HUES64 (cell line): ENCODE measurements around the gene PEAK3.
A peak's percentile ranks its signal among the peaks of the same experiment; 100 is the strongest.

Experiments used
- H3K27ac ChIP-seq: 2 replicates; pipeline ENCODE4 v1.7.0; 2013; ENCODE audit warnings: low read depth, low read length, inconsistent platforms
- H3K27me3 ChIP-seq: 2 replicates; pipeline ENCODE4 v1.6.1; 2013; ENCODE audit warnings: mild to moderate bottlenecking, low read length; ENCODE audit not compliant: insufficient read depth
- H3K36me3 ChIP-seq: 2 replicates; pipeline ENCODE4 v1.6.1; 2013; ENCODE audit warnings: mild to moderate bottlenecking, low read length; ENCODE audit not compliant: insufficient read depth
- H3K4me1 ChIP-seq: 2 replicates; pipeline ENCODE4 v1.6.1; 2013; ENCODE audit warnings: mild to moderate bottlenecking, low read length, moderate library complexity; ENCODE audit not compliant: insufficient read depth
- H3K4me3 ChIP-seq: 2 replicates; pipeline ENCODE4 v1.5.1; 2013; ENCODE audit warnings: mild to moderate bottlenecking, low read length, moderate library complexity
- H3K9ac ChIP-seq: 2 replicates; pipeline ENCODE4 v1.6.1; 2013; ENCODE audit warnings: mild to moderate bottlenecking, low read depth, low read length
- H3K9me3 ChIP-seq: 2 replicates; pipeline ENCODE4 v1.6.1; 2013; ENCODE audit warnings: low read depth, low read length; ENCODE audit not compliant: insufficient read depth
- WGBS: fragments of 150-250, 120-280 bp; methylation state at CpG from one replicate; pipeline ENCODE4 v1.1.7; 2013; ENCODE audit warnings: missing lambda C conversion rate; 5-methylcytosine and 5-hydroxymethylcytosine counted together

The PEAK3 gene

DNA sequence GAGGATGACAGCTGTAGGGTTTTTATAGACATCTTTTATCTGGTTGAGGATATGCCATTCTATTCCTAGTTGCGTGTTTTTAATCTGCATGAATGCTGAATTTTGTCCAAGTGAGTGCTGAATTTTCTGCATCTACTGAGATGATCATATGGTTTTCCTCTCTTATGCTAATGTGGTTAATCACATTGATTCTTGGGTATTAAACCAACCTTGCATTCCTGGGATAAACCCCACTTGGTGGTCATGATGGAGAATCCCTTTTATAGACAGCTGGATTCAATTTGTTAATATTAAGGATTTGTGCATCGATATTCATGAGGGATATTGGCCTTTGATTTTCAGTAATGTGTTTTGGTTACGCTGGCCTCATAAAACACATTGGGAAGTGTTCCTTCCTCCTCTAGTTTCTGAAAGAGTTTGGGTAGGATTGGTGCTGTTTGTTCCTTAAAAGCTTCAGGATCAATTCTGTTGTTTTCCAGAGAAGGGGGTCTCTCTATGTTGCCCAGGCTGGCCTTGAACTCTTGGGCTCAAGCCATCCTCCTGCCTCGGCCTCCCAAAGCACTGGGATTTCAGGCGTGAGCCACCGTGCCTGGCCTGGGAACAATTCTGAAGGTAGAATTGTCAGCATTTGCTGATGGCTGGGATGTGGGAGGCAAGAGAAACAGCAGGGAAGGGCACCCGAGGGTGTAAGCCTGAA lies 33.3 kb upstream of the PEAK3 start:
- no peak overlapping the region for H3K27ac ChIP-seq
- peaks cover 5% of the 10 kb centered on the region; the same call in 1 of the 2 replicates for H3K9me3 ChIP-seq
- H3K36me3 ChIP-seq: no peaks in the 10 kb centered on the region
- no peak overlapping the region for H3K9ac ChIP-seq
- 89% methylated on average over 7 of the region's 7 CpGs for WGBS
- H3K27me3 ChIP-seq: no peaks in the 10 kb centered on the region
- H3K4me3 ChIP-seq: no peak overlapping the region
- H3K4me1 ChIP-seq: no peaks in the 10 kb centered on the region

DNA sequence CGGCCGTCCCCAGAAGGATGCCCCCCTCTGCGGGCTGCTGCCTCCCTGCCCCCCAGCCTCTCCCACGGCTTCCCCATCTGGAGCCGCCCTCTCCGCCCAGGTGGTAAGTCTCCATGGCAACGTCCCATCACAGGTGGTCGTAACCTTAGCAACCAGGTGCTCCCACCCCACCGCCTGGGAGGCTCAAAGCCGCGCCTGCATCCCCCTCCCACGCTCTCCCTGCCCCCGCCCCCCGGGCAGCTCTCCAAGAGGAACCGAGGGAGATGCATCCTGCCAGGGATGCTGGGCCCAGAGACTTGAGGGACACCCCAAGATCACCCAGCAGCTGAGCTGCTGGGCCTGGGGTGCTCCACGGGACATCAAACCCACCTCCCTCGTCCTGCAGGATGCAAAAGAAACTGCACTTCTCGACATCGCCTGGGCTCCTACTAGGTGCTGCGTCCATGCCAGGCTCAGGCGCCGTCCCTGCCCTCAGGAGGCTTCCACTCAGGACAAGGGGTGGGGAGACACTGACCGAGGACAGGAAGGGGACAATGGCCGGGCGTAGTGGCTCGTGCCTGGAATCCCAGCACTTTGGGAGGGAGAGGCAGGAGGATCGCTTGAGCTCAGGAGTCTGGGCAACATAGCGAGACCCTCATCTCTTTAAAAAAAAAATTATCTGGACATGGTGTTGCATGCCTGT lies 31.0 kb upstream of the PEAK3 start:
- 59% methylated on average over 28 of the region's 28 CpGs for WGBS
- H3K4me3 ChIP-seq: no peak overlapping the region
- H3K36me3 ChIP-seq: no peaks in the 10 kb centered on the region
- H3K9me3 ChIP-seq: peaks cover 5% of the 10 kb centered on the region; the same call in 1 of the 2 replicates
- H3K4me1 ChIP-seq: no peaks in the 10 kb centered on the region
- H3K27ac ChIP-seq: no peak overlapping the region
- H3K9ac ChIP-seq: no peak overlapping the region
- peaks cover 10% of the 10 kb centered on the region for H3K27me3 ChIP-seq

DNA sequence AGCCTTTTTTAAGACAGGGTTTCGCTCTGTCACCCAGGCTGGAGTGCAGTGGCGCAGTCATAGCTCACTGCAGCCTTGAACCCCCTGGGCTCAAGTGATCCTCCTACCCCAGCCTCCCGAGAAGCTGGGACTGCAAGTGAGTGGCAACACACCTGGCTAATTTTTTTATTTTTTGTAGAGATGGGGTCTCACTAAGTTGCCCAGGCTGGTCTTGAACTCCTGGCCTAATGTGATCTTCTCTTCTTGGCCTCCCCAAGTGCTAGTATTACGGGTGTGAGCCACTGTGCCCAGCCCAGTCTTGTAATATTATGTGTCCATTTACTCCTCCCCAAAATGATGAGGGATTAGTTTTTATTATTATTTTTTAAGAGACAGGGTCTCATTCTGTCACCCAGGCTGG lies 29.1 kb upstream of the PEAK3 start:
- Histone ChIP-seq H3K9me3 (peaks cover 5% of the 10 kb centered on the region; the same call in 1 of the 2 replicates), H3K27ac (no peak overlapping the region), H3K4me1 (no peaks in the 10 kb centered on the region), H3K36me3 (no peaks in the 10 kb centered on the region), H3K9ac (no peak overlapping the region), H3K27me3 (peaks cover 26% of the 10 kb centered on the region), H3K4me3 (no peak overlapping the region)
- WGBS: 94% methylated on average over 4 of the region's 4 CpGs

DNA sequence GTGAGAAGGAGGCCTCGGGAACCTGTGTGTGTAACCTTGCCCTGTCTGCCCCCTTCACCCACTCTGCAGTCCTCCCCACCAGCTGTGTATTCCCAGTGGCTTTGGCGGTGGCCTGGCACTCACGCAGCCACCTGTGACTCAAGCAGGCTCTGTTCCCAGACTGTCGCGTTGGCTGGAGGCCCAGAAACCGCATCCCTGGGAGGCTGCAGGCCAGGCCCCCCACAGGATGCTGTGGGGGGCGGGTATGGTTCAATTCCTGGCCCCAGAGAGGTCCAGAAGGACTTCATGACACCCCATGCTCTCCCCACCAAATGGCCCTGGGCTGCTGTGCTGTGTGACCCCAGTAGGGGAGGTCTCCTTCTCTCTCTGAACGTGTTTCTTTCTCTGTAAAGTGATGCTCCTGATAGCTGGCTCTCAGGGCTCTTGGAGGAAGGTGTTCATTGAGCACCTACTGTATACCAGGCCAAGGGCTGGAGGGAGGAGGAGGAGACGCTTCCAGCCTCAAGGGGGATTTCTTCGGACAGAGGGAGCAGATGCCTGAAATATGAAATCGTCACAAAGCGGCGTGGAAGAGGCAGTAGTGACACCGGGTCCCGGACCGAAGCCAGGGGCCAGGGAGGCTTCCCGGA lies 27.9 kb upstream of the PEAK3 start:
- H3K27ac ChIP-seq: no peak overlapping the region
- H3K4me1 ChIP-seq: no peaks in the 10 kb centered on the region
- WGBS: 82% methylated on average over 17 of the region's 17 CpGs
- peaks cover 26% of the 10 kb centered on the region for H3K27me3 ChIP-seq
- no peak overlapping the region for H3K4me3 ChIP-seq
- H3K36me3 ChIP-seq: no peaks in the 10 kb centered on the region
- peaks cover 1% of the 10 kb centered on the region; the same call in 1 of the 2 replicates for H3K9me3 ChIP-seq
- H3K9ac ChIP-seq: no peak overlapping the region

DNA sequence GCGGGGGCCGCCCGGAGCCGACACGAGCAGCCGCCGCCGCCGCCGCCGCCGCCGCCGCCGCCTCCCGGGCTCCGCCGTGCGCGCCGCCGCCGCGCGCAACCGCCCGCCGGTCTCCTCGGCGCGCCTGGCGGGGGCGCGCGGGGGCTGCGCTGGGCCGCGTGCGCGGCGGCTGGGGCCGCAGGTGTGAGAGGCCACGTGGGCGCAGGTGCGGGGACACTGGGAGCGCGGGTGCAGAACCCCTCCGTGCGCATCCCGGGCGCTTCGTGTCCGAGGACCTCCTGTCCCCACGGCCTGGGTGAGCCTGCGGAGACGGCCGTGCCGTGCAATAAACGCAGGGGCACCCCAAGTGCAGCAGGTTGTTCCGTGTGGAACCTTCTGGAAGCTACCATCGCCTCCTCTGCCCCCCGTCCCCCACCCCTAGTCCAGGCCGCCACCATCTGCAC lies 26.2 kb upstream of the PEAK3 start, which contains the start of gene LINGO3:
TSS of gene LINGO3 (minus strand) at position 41 of the 443 bp plus-strand sequence. CDS start 16,378 bp downstream, outside the sequence.
- Histone ChIP-seq H3K27me3 (peaks cover 30% of the 10 kb centered on the region), H3K4me3 (peak within 1 kb of the TSS; percentile 45), H3K36me3 (no peaks in the 10 kb centered on the region), H3K27ac (no peak within 1 kb of the TSS), H3K4me1 (no peaks in the 10 kb centered on the region), H3K9ac (peak within 1 kb of the TSS; percentile 34; the same call in 1 of the 2 replicates), H3K9me3 (no peaks in the 10 kb centered on the region)
- WGBS: 13% methylated on average over 63 of the region's 63 CpGs

DNA sequence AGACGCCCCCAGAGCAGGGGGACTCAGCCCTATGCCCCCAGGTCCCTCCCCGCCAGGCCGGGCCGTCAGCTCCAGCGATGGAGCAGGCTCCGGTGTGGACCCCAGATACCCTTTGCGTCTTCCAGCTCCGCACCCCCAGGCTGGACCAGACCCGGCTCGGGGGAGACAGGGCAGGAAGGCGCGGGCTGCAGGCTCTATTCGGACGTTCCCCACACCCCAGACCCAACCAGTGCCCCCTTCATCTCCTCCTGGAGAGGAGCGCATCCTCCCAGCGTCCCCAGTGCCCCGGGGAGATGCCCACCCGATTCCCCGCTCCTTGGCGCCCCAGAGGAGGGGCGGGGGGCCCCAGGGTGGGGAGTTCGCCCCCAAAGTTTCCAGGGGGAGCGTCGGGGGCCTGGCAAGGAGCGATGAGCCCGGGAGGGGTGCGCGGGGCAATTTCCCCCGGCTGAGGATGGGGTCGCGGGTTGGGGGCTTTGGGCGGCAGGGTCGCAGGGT lies 25.6 kb upstream of the PEAK3 start:
- no peaks in the 10 kb centered on the region for H3K4me1 ChIP-seq
- 66% methylated on average over 33 of the region's 33 CpGs for WGBS
- H3K27ac ChIP-seq: no peak overlapping the region
- H3K36me3 ChIP-seq: no peaks in the 10 kb centered on the region
- peak overlapping the region; percentile 39 for H3K4me3 ChIP-seq
- peaks cover 36% of the 10 kb centered on the region for H3K27me3 ChIP-seq
- no peak overlapping the region for H3K9ac ChIP-seq
- no peaks in the 10 kb centered on the region for H3K9me3 ChIP-seq

DNA sequence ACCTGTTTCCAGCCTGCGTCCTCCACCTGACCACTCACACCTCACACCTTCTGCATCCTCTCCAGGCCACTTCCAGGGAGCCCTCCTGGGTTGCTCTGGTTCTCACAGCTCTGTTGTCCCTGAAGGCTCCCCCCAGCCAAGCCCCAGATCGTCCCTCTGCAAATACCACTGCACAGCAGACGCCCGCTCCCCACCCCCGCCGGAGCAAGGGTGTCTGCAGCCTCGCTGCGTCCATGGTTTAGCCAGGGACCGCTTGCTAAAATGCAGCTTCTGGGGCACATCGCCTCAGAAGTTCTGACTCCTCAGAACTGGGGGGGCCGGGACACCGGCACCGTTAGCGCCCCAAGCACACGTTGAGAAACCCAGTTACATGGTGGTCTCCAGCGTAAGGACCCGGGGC lies 25.0 kb upstream of the PEAK3 start:
- WGBS: 84% methylated on average over 17 of the region's 17 CpGs
- Histone ChIP-seq H3K4me3 (no peak overlapping the region), H3K4me1 (no peaks in the 10 kb centered on the region)

DNA sequence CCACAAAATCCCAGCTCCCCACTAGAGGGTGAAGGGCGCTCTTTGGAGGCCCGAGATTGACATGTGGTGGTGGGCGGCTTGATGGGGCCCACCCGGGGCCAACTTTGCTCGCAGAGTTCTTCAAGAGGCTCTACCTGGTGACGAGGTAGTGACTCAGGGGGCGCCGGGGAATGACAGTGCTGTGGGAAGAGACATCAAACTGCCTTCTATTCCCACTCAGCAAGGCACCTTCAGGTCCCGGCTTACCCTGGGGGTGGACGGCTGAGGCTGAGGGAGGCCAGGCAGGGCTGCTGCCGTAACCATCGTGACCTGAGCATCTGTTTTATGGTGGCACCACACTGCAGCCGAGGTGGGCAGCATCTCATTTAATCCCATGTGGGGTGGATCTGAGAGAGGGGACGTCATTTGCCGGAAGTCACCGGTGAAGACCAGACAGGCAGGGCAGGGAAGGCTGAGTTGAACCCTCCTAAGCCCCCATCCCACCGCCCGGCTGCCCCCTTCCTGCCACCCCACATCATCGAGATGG lies 24.4 kb upstream of the PEAK3 start:
- Histone ChIP-seq H3K27ac (no peak overlapping the region), H3K27me3 (peaks cover 44% of the 10 kb centered on the region), H3K36me3 (no peaks in the 10 kb centered on the region), H3K9ac (no peak overlapping the region), H3K9me3 (no peaks in the 10 kb centered on the region), H3K4me1 (no peaks in the 10 kb centered on the region), H3K4me3 (no peak overlapping the region)
- WGBS: 83% methylated on average over 19 of the region's 19 CpGs

More for the DNA sequence above, 25.0 kb upstream of the PEAK3 start:
- Histone ChIP-seq H3K27me3 (peaks cover 42% of the 10 kb centered on the region), H3K9me3 (no peaks in the 10 kb centered on the region), H3K27ac (no peak overlapping the region), H3K9ac (no peak overlapping the region), H3K36me3 (no peaks in the 10 kb centered on the region)

DNA sequence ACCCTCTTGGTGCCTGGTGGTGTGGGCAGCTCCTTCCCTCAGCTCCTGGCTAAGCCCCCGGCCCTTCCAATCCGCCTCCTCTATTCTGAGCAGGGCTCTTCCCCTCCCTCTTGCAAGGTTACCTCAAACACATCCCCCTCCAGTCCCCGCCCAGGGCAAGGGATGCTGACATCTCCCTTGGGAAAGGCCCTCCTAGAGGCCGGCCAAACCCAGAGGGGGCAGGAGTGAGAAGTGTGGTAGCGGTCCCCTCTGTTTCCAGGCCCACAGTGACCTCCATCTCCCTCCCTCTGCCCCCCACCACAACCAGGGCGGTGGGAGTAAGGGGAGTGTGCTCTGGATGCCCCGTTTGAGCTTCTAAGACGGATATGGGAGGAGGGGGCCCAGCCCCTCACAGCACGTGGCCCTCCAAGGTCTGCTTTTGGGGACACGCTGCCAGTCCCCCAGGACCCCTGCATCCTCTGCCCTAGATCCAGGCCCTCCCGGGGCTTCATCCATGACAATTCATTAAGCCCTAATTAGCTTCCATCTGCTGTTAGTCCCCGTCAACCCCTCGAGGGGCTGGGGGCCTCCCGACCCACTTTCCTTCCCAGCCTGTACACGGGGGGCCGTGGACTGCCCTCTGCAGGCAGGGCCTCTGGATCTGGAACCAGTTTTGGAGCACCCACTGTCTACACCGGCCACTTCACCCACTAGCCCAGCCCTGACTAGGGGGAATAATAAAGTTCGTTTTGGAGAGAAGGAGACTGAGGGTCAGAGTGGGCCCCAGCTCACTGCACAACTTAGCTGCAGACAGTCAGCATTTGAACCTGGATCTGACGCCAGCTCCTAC lies 23.7 kb upstream of the PEAK3 start:
- 74% methylated on average over 14 of the region's 19 CpGs for WGBS
- Histone ChIP-seq H3K27me3 (peaks cover 46% of the 10 kb centered on the region), H3K4me1 (no peaks in the 10 kb centered on the region), H3K9ac (no peak overlapping the region), H3K9me3 (no peaks in the 10 kb centered on the region), H3K27ac (no peak overlapping the region), H3K36me3 (no peaks in the 10 kb centered on the region), H3K4me3 (no peak overlapping the region)

DNA sequence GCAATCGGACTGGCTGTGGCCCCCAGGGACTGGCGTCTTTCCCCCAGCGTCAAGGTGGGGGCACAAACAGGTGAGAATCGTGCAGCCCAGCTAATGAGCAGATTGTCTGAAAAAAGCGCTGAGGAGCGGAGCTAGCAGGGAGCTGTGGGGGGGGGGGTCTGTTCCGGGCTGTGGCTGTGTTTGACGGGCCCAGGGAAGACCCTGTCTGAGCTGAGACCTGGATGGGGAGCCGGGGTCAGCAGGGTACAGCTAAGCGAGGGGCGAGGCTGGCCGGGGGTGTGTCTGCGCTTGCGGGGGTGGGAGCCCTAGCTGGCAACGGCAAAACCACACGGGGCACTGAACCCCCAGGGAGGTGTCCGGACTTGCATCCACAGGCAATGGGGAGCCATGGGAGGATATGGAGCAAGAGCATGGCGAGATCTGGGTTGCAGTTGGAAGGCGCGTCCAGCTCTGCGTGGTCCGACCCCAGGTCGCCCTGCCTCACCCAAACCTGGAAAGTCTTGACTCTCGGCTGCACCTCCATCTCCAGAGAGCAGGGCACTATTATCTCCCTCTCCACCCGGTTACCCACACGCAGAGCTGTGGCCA lies 21.3 kb upstream of the PEAK3 start:
- Histone ChIP-seq H3K27ac (no peak overlapping the region), H3K27me3 (peaks cover 39% of the 10 kb centered on the region), H3K9me3 (no peaks in the 10 kb centered on the region), H3K36me3 (no peaks in the 10 kb centered on the region), H3K4me3 (no peak overlapping the region), H3K4me1 (no peaks in the 10 kb centered on the region), H3K9ac (no peak overlapping the region)
- WGBS: 86% methylated on average over 26 of the region's 26 CpGs
